NCI-H1092 treated with DMSO at 0.1 percent for 48 hours (cell line): ENCODE data around the gene ZNF136.

Experiments used
- DNase-seq: peaks from one replicate; lab custom pipeline; 2025; lab: John Stamatoyannopoulos, UW

Gene ZNF136

GRCh38 chr19:12194827-12195731 is 32.2 kb downstream of the ZNF136 start:
- DNase-seq: peak; percentile 94

GRCh38 chr19:12198136-12198535 is 35.2 kb downstream of the ZNF136 start:
- DNase-seq: no peak

- DNase-seq: no peak
These were observed 37.0 kb downstream of the ZNF136 start for GRCh38 chr19:12199757-12200419.

- DNase-seq: peak; percentile 13
These were observed 39.4 kb downstream of the ZNF136 start for GRCh38 chr19:12202250-12202649.

GRCh38 chr19:12205296-12205695 is 42.4 kb downstream of the ZNF136 start:
- DNase-seq: no peak

GRCh38 chr19:12208221-12208620 is 45.3 kb downstream of the ZNF136 start:
- no peak for DNase-seq

- DNase-seq: no peak
These were observed 54.4 kb downstream of the ZNF136 start for GRCh38 chr19:12217332-12217731.

GRCh38 chr19:12222980-12223630 is 60.2 kb downstream of the ZNF136 start:
- no peak for DNase-seq

- DNase-seq: no peak
These were observed 61.8 kb downstream of the ZNF136 start for GRCh38 chr19:12224676-12225075.

GRCh38 chr19:12229990-12230389 is 67.1 kb downstream of the ZNF136 start:
- DNase-seq: no peak

GRCh38 chr19:12230751-12231733 is 68.1 kb downstream of the ZNF136 start:
- no peak for DNase-seq

- DNase-seq: no peak
These were observed 70.1 kb downstream of the ZNF136 start for GRCh38 chr19:12232961-12233360.

GRCh38 chr19:12237143-12237839 is 74.4 kb downstream of the ZNF136 start:
- DNase-seq: no peak
